ENCODE measurements around the gene SLC22A2. TPM values are rescaled to one million over a fixed set of nuclear protein-coding genes. Genes with fewer than 3 reads are reported as not detected.

Gene SLC22A2
- total and polyA plus RNA-seq, 2 experiments from 2014 or later: 0.94 to 1.1 TPM

DNA sequence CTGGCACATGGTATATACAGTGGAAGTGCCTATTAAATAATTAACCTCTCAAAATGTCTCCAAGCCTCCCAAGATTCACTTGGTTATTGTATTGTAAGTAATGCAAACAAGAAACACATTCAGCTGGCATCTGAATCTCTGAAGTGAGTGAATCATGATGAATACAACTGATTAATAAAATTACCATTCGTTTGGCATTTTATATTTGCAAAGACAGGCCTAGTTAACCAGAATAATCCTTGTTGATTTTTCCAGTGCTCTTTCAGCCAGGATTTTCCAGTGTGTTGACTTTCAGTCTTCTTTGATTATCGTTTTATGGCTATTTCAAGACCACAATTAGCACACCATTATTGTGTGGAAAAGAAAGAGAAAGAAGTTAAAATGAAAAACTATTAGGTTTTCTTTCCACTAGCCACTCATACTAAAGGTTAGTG, 20.3 kb downstream of the SLC22A2 start:
- H3K27me3 ChIP-seq (ENCODE audit: insufficient read depth): no peaks in the 10 kb centered on the region
- no peak for TF ChIP-seq EZH2 (IDR thresholded peaks at IDR 0.05; ENCODE audit: low read depth, unreplicated experiment)
- TF ChIP-seq EZH2phosphoT487 (IDR thresholded peaks at IDR 0.05; ENCODE audit: unreplicated experiment): no peak
- TF ChIP-seq, protein P1, sequence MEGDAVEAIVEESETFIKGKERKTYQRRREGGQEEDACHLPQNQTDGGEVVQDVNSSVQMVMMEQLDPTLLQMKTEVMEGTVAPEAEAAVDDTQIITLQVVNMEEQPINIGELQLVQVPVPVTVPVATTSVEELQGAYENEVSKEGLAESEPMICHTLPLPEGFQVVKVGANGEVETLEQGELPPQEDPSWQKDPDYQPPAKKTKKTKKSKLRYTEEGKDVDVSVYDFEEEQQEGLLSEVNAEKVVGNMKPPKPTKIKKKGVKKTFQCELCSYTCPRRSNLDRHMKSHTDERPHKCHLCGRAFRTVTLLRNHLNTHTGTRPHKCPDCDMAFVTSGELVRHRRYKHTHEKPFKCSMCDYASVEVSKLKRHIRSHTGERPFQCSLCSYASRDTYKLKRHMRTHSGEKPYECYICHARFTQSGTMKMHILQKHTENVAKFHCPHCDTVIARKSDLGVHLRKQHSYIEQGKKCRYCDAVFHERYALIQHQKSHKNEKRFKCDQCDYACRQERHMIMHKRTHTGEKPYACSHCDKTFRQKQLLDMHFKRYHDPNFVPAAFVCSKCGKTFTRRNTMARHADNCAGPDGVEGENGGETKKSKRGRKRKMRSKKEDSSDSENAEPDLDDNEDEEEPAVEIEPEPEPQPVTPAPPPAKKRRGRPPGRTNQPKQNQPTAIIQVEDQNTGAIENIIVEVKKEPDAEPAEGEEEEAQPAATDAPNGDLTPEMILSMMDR (conservative IDR thresholded peaks at IDR 0.05; ENCODE audit: low read depth in 2 of 2): no peak
- TF ChIP-seq STAT1 (IDR thresholded peaks at IDR 0.05; ENCODE audit: unreplicated experiment): no peak
- TF ChIP-seq JUNB (IDR thresholded peaks at IDR 0.05; ENCODE audit: unreplicated experiment): no peak
- no peak for TF ChIP-seq ZNF331 (CRISPR knock-in tag; IDR thresholded peaks at IDR 0.05; ENCODE audit: low read depth)
- TF ChIP-seq, protein P2, sequence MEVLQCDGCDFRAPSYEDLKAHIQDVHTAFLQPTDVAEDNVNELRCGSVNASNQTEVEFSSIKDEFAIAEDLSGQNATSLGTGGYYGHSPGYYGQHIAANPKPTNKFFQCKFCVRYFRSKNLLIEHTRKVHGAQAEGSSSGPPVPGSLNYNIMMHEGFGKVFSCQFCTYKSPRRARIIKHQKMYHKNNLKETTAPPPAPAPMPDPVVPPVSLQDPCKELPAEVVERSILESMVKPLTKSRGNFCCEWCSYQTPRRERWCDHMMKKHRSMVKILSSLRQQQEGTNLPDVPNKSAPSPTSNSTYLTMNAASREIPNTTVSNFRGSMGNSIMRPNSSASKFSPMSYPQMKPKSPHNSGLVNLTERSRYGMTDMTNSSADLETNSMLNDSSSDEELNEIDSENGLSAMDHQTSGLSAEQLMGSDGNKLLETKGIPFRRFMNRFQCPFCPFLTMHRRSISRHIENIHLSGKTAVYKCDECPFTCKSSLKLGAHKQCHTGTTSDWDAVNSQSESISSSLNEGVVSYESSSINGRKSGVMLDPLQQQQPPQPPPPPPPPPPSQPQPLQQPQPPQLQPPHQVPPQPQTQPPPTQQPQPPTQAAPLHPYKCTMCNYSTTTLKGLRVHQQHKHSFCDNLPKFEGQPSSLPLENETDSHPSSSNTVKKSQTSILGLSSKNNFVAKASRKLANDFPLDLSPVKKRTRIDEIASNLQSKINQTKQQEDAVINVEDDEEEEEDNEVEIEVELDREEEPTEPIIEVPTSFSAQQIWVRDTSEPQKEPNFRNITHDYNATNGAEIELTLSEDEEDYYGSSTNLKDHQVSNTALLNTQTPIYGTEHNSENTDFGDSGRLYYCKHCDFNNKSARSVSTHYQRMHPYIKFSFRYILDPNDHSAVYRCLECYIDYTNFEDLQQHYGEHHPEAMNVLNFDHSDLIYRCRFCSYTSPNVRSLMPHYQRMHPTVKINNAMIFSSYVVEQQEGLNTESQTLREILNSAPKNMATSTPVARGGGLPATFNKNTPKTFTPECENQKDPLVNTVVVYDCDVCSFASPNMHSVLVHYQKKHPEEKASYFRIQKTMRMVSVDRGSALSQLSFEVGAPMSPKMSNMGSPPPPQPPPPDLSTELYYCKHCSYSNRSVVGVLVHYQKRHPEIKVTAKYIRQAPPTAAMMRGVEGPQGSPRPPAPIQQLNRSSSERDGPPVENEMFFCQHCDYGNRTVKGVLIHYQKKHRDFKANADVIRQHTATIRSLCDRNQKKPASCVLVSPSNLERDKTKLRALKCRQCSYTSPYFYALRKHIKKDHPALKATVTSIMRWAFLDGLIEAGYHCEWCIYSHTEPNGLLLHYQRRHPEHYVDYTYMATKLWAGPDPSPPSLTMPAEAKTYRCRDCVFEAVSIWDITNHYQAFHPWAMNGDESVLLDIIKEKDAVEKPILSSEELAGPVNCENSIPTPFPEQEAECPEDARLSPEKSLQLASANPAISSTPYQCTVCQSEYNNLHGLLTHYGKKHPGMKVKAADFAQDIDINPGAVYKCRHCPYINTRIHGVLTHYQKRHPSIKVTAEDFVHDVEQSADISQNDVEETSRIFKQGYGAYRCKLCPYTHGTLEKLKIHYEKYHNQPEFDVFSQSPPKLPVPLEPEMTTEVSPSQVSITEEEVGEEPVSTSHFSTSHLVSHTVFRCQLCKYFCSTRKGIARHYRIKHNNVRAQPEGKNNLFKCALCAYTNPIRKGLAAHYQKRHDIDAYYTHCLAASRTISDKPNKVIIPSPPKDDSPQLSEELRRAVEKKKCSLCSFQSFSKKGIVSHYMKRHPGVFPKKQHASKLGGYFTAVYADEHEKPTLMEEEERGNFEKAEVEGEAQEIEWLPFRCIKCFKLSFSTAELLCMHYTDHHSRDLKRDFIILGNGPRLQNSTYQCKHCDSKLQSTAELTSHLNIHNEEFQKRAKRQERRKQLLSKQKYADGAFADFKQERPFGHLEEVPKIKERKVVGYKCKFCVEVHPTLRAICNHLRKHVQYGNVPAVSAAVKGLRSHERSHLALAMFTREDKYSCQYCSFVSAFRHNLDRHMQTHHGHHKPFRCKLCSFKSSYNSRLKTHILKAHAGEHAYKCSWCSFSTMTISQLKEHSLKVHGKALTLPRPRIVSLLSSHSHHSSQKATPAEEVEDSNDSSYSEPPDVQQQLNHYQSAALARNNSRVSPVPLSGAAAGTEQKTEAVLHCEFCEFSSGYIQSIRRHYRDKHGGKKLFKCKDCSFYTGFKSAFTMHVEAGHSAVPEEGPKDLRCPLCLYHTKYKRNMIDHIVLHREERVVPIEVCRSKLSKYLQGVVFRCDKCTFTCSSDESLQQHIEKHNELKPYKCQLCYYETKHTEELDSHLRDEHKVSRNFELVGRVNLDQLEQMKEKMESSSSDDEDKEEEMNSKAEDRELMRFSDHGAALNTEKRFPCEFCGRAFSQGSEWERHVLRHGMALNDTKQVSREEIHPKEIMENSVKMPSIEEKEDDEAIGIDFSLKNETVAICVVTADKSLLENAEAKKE (CRISPR knock-in tag; IDR thresholded peaks at IDR 0.05): no peak
- TF ChIP-seq, protein P3, sequence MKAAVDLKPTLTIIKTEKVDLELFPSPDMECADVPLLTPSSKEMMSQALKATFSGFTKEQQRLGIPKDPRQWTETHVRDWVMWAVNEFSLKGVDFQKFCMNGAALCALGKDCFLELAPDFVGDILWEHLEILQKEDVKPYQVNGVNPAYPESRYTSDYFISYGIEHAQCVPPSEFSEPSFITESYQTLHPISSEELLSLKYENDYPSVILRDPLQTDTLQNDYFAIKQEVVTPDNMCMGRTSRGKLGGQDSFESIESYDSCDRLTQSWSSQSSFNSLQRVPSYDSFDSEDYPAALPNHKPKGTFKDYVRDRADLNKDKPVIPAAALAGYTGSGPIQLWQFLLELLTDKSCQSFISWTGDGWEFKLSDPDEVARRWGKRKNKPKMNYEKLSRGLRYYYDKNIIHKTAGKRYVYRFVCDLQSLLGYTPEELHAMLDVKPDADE (IDR thresholded peaks at IDR 0.05): no peak
- TF ChIP-seq, protein P4, sequence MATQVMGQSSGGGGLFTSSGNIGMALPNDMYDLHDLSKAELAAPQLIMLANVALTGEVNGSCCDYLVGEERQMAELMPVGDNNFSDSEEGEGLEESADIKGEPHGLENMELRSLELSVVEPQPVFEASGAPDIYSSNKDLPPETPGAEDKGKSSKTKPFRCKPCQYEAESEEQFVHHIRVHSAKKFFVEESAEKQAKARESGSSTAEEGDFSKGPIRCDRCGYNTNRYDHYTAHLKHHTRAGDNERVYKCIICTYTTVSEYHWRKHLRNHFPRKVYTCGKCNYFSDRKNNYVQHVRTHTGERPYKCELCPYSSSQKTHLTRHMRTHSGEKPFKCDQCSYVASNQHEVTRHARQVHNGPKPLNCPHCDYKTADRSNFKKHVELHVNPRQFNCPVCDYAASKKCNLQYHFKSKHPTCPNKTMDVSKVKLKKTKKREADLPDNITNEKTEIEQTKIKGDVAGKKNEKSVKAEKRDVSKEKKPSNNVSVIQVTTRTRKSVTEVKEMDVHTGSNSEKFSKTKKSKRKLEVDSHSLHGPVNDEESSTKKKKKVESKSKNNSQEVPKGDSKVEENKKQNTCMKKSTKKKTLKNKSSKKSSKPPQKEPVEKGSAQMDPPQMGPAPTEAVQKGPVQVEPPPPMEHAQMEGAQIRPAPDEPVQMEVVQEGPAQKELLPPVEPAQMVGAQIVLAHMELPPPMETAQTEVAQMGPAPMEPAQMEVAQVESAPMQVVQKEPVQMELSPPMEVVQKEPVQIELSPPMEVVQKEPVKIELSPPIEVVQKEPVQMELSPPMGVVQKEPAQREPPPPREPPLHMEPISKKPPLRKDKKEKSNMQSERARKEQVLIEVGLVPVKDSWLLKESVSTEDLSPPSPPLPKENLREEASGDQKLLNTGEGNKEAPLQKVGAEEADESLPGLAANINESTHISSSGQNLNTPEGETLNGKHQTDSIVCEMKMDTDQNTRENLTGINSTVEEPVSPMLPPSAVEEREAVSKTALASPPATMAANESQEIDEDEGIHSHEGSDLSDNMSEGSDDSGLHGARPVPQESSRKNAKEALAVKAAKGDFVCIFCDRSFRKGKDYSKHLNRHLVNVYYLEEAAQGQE (IDR thresholded peaks at IDR 0.05; ENCODE audit: unreplicated experiment): no peak
- TF ChIP-seq ZNF114 (CRISPR knock-in tag; IDR thresholded peaks at IDR 0.05): no peak
- no peak for TF ChIP-seq CREB1 (CRISPR knock-in tag; IDR thresholded peaks at IDR 0.05; ENCODE audit: low read depth)
- no peak for TF ChIP-seq POLR2AphosphoS5 (IDR thresholded peaks at IDR 0.05; ENCODE audit: low read depth)
- Mint-ChIP-seq H3K4me1 (peaks cover 35% of the 10 kb centered on the region), H3K9me3 (peaks cover 36% of the 10 kb centered on the region), H3K4me3 (no peak overlapping the region), H3K36me3 (ENCODE audit: low read depth) (peaks cover 29% of the 10 kb centered on the region), H3K27ac (no peak overlapping the region), H3K27me3 (ENCODE audit: insufficient read depth, low read depth, poor library complexity) (peaks cover 3% of the 10 kb centered on the region)
- DNase-seq (ENCODE audit: low spot score): no peak
- peaks cover 15% of the 10 kb centered on the region for H3K9me2 ChIP-seq (ENCODE audit: insufficient read depth)
- no peak for ATAC-seq
- H3K4me2 ChIP-seq: no peak overlapping the region
- no peaks in the 10 kb centered on the region for H3K79me2 ChIP-seq (replicated peaks; ENCODE audit: insufficient read depth)
- peaks cover 5% of the 10 kb centered on the region; the same call in 1 of the 2 replicates for H3K36me3 ChIP-seq (ENCODE audit: insufficient read depth)
- no peak overlapping the region for H3K4me3 ChIP-seq
- no peak overlapping the region for H3K27ac ChIP-seq (ENCODE audit: low read depth)
- peaks cover 45% of the 10 kb centered on the region for H3K4me1 ChIP-seq (ENCODE audit: insufficient read depth)
- peaks cover 10% of the 10 kb centered on the region for H3F3A ChIP-seq (replicated peaks; ENCODE audit: low read depth)
- H2AFZ ChIP-seq: no peak overlapping the region
- H4K20me1 ChIP-seq (replicated peaks; ENCODE audit: insufficient read depth): no peaks in the 10 kb centered on the region

Data from GM23338 (cell line).